Glutamatergic neuron (in vitro differentiated cells): ENCODE results near the gene MYOD1. TPM values are rescaled to one million over a fixed set of nuclear protein-coding genes. Genes with fewer than 3 reads are reported as not detected.

Source experiments
- DNase-seq: peaks from one replicate; pipeline ENCODE4 v3.0.0; 2022
- H3K27ac Mint-ChIP-seq: one replicate; pipeline ENCODE4 v1.8.0; 2020; ENCODE audit warnings: mild to moderate bottlenecking, mixed read lengths, inconsistent platforms; ENCODE audit not compliant: unreplicated experiment
- H3K27me3 Mint-ChIP-seq: one replicate; pipeline ENCODE4 v1.8.0; 2020; ENCODE audit warnings: mild to moderate bottlenecking, moderate library complexity, mixed read lengths, inconsistent platforms; ENCODE audit not compliant: unreplicated experiment
- H3K36me3 Mint-ChIP-seq: one replicate; pipeline ENCODE4 v1.8.0; 2020; ENCODE audit warnings: mild to moderate bottlenecking, mixed read lengths, inconsistent platforms; ENCODE audit not compliant: unreplicated experiment
- H3K4me1 Mint-ChIP-seq: one replicate; pipeline ENCODE4 v1.8.0; 2020; ENCODE audit warnings: mild to moderate bottlenecking, low read depth, mixed read lengths, inconsistent platforms; ENCODE audit not compliant: unreplicated experiment
- H3K4me3 Mint-ChIP-seq: one replicate; pipeline ENCODE4 v1.8.0; 2020; ENCODE audit warnings: mild to moderate bottlenecking, mixed read lengths, inconsistent platforms; ENCODE audit not compliant: unreplicated experiment
- H3K9me3 Mint-ChIP-seq: one replicate; pipeline ENCODE4 v1.8.0; 2020; ENCODE audit warnings: mild to moderate bottlenecking, moderate library complexity, mixed read lengths, inconsistent platforms; ENCODE audit not compliant: unreplicated experiment
- CTCF ChIP-seq: fragments of 200-600 bp; sonication (generic); IDR thresholded peaks from one replicate; pipeline ENCODE4 v1.5.0; 2021; ENCODE audit not compliant: partially characterized antibody, unreplicated experiment
- total RNA-seq: library from RNA; stranded (reverse); fragmentation: NEBNext Ultra II Directional; extraction: Animal tissue kit (Norgen Biotek cat#: 25700); gene quantifications from one replicate; pipeline ENCODE4 v1.2.1, GENCODE V29; 2021; ENCODE audit not compliant: unreplicated experiment

MYOD1 gene
- total RNA-seq, 1 donor from 2014 or later = not detected

- no peak overlapping the region for H3K27ac Mint-ChIP-seq
- H3K36me3 Mint-ChIP-seq = peaks cover 19% of the 10 kb centered on the region
- DNase-seq = no peak
- TF ChIP-seq CTCF = no peak
- H3K27me3 Mint-ChIP-seq = peaks cover 26% of the 10 kb centered on the region
- peak overlapping the region; percentile 52 for H3K4me3 Mint-ChIP-seq
- no peaks in the 10 kb centered on the region for H3K4me1 Mint-ChIP-seq
- H3K9me3 Mint-ChIP-seq = no peaks in the 10 kb centered on the region
These were observed 23.6 kb upstream of the MYOD1 start for GRCh38 chr11:17695454-17696441.

- Mint-ChIP-seq H3K27ac (no peak overlapping the region), H3K36me3 (peaks cover 19% of the 10 kb centered on the region), H3K27me3 (peaks cover 26% of the 10 kb centered on the region), H3K9me3 (no peaks in the 10 kb centered on the region), H3K4me1 (no peaks in the 10 kb centered on the region), H3K4me3 (no peak overlapping the region)
- TF ChIP-seq CTCF = no peak
- DNase-seq = no peak
These were observed 22.6 kb upstream of the MYOD1 start for GRCh38 chr11:17696741-17697140.

- peaks cover 19% of the 10 kb centered on the region for H3K36me3 Mint-ChIP-seq
- no peaks in the 10 kb centered on the region for H3K4me1 Mint-ChIP-seq
- TF ChIP-seq CTCF = no peak
- no peak overlapping the region for H3K27ac Mint-ChIP-seq
- H3K27me3 Mint-ChIP-seq = peaks cover 26% of the 10 kb centered on the region
- no peak for DNase-seq
- no peaks in the 10 kb centered on the region for H3K9me3 Mint-ChIP-seq
- no peak overlapping the region for H3K4me3 Mint-ChIP-seq
These were observed 22.0 kb upstream of the MYOD1 start for GRCh38 chr11:17697175-17697949.

- Mint-ChIP-seq H3K27me3 (peaks cover 24% of the 10 kb centered on the region), H3K9me3 (peaks cover 2% of the 10 kb centered on the region), H3K27ac (no peak overlapping the region), H3K36me3 (peaks cover 18% of the 10 kb centered on the region), H3K4me3 (no peak overlapping the region), H3K4me1 (no peaks in the 10 kb centered on the region)
- TF ChIP-seq CTCF = no peak
- no peak for DNase-seq
These were observed 19.9 kb upstream of the MYOD1 start for GRCh38 chr11:17699147-17700114.
